ENCODE measurements around the gene HOXA3.
A peak's percentile ranks its signal among the peaks of the same experiment; 100 is the strongest.

The HOXA3 gene

DNA sequence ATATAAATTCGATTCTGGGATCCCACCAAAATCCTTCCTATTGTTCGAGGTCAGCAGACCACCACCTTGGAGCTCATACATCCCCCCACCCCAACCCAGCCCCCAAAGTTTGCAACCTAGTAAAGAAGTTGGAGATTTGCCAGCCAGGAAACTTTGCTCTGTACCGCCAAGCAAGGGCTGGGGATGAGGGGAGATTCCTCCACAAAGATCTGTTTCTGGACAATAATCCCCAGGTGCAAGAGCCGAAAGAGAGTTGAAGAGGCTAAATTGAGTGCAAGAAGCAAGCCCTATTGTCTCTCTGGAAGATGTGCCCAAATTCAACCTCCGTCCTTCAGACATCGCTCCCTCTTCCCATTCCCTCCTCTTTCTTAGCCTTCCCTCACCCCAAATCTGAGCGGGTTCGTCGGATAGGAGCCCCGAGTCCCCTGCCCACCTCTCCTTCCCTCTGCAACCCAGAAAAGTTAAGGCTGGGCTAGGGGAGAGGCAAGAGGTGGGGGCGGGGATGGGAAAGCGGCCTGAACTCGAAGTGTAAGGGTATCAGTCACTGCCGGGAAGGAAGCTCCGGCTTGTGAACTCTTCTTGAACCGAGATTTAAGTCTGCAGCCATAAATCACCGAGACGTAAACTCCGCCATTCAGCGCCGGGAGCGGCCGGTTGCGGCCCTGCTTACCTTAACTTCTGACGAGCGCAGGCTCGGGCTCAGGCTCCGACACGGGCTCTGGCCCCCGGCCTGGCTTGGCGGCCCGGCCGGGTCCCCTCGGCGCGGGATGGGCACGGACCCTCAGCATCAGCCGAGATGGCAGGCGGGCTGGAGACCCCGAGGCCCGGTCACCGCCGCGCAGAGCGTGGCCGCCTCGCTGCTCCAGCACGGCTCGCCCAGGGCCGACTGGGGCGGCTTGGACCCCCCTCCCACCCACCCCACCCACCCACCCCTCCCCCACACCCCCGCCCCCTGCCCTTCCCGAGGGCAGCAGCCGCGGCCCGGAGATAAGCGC is 39.1 kb downstream of the HOXA3 start:
- no peak for DNase-seq

DNA sequence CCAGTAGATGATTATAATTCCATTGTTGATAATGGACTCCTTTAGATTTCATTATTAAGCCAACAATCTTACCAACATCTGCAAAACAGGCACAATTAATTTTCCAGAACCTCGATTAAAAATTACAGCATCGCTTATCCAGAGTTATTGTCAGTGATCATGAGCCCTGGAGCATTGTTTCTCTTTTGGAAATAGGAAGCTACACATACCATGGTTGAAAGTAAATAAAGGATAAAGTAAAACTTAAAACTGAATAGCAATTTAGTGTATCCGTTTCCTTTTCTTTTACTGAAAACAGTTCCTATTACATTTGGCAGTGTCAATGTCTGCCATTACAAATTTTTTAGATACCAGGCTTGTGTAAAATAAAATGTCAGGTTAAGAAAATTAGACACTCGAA is 40.0 kb downstream of the HOXA3 start:
- no peak for DNase-seq

DNA sequence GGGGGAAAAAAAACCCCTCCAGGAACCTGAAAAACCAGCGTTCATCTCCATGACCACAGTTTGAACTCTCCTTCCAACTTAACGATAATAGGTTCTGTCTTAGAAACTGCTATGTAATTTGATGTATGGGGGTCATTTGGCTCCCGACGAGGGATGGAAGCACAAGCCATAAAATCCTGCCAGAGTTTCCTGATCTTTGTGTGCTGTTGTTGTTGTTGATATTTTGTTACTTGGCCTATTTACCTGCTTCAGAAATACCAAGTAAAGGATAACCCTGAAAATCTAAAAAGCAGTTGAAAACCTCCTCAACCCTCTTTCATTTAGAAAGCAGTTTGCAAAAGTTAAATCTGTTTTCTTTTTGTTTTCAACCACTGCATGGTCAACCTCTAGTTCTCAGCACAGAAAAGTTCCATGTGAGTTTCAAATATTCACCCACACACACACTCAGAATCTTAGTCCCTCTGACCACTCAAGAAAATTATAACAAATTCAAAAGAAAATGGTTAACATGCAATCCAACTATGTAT is 40.6 kb downstream of the HOXA3 start:
- no peak for DNase-seq

DNA sequence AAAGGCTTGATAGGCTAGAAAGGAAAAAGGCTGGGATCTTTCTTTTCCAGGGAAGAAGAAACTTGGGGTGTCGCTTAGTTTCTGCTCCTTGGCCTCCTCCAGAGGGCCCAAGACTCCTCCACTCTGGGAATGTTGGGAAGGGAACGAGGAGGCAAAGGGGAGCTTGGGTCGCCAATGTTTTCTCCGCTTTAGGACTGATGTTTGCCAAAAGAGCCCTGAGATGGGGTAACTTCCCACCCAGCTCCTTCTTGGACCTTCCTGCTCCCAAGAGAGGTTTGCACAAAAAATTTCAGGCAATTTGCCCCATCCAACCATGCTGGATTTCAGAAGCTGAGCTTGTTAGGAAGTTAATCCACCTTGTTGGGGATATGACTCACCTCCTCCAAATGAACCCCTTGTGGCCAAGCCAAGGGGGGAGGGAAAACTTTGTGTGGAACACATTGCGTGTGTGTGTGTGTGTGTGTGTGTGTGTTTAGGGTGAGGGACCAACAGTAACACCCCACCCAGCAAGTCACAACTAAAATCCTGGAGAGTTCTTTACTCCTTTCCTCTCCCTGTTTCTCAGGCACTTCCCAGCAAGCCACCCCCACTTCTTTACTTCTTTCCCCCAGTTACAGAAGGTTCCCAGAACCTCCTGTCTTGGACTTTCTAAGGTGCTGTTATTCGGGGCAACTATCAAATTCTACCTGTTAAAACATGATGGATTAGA is 41.2 kb downstream of the HOXA3 start:
- DNase-seq = no peak

DNA sequence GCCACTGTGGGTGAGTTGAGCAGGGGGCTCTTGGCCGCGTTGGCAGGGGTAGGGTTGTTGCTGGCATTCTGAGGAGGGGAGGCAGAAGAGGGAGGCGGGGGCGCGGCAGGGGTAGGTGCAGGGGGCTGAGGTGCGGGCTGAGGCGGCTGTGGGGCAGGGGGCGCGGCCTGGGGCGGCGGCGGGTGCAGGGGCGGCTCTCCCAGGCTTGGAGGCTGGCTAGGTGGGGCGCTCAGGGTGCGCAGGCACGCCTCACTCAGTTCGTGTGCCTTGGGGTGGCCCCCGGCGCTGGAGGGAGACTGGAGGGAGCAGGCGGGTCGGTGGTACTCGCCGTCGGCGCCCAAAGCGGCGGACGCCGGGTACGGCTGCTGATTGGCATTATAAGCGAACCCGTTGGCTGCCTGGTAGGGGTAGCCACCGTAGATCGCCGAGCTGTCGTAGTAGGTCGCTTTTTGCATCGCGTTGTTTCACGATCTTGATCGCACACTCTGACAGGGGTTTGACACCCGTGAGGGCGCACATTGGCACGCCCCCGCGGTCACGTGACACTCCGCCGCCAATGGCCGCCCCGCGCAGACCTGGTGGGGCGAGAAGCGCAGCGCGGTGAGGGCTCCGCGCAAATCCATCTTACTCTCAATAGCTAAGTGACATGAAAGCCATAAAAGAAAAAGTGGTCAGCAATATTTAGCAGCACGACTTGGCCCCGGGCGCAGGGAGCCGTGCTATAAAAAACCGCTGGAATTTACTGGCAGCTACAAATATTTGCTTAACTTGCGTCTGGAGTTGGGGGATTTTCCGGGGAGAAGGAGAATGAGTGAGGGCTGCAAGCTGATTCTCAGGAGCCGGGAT is 42.0 kb downstream of the HOXA3 start:
- DNase-seq = no peak

DNA sequence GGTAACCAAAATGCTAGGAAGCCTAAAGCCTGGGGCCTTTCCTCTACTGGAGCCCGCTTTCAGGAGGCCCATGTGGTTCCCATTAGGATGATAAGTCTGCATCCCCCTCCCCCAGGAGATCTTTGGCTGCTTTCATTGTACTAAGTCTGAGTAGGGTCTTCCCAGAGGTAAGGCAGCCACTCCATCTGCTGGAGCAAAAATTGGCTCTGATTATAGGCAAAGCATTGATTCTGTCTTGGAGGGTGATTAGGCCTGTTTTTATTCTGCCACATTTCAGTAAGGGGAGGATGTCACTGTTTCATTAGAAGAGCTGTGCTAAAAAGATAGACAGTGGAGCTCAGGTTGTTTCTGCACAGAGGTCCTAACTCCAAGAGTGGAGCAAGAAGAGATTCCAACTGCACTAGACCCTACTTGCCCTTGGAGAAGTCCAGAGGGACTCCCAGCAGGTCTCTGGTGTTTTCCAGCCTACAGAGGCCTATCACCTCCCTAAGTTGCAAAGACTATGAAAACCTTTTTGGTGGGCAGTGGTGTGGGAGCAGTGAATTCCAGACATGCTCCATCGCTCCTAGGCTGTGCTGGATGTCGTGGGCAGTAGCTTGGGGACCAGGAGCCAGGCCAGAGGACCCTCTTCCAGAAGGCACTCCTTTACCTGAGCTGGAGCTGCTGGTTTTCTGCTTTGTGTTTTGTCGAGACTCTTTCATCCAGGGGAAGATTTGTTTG is 42.8 kb downstream of the HOXA3 start:
- DNase-seq = no peak

DNA sequence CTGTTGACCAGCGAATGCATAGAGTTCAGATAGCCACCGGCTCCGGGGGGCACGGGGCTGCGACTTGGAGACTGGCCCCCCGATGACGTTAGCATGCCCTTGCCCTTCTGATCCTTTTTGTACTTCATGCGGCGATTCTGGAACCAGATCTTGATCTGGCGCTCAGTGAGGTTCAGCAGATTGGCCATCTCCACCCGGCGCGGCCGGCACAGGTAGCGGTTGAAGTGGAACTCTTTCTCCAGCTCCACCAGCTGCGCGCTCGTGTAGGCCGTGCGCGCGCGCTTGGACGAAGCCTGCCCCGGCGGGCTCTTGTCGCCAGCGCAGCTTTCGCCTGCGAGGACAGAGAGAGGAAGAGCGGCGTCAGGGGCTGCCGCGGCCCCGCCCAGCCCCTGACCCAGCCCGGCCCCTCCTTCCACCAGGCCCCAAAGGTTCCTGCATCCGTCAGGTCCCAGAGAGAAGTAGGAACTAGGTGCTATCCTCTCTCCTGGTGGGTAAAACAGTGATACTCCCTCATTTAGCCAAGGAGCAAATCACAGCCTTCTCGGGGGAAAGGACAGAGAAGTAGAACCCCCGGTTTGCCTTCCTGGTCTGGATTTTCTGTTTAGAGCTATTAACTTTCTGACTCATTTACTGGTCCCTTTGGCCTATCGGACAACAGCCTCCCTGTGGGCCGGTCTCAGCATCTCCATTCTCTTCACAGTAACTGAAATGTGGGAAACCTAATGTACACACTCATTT is 43.8 kb downstream of the HOXA3 start:
- DNase-seq = no peak

DNA sequence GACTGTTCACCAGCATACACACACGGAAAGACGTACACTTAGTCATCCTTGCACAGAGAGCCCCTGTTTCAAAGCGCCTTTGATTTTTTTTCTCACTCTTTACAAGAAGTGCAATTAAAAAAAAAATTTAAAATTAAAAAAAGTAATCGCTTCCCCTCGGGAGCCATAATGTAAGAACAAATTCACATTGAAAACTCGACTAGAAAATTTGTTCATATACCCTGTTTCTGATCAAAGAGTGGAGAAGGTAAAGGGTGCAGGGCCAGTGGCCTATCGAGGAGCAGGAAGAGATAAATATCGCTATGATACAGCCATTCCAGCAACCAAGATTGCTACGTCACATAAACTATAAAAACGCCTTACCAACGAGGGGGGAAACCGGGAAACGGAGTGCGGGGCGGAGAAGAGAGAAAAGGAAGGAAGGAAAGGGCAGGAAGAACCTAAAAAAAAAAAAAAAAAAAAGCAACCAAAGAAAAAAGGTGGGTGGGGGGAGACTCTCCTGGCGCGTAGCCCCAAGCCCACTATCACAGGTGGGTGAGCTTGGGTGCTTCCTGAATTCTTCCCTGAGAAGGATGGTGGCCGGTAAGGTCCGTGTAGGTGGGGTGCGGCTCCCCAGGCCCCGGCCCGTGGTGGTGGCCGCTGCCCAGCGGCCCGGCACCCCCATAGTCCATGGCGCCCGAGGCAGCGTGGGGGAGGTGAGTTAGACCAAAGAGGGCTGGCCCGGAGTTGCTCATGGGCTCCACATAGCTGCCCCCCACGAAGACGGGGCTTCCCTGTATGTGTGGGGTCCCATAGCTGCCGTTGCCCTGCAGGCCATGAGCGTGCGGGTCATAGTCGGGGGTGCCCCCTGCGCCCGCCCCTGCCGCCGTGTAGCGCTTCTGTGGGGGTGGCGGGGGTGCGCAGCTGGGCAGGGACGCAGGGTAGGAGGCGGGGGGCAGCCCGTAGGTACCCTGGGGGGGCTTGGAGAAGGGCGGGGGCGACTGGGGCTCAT is 44.7 kb downstream of the HOXA3 start:
- DNase-seq = no peak

DNA sequence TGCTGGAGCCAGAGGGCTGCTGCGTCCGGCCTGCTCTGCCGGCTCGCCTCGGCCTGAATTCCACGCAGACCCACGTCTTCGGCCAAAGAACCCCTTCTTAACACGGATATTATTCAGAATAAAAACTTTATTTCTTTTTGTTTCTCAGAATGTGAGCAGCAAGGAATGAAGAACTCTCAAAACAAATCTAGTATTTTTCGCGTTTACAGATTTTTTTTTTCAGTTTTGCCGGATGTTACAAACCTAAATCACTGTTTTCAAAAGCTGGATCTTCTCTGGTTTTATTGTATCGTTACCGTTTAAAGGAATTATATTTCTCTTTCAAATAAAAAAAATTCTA is 45.5 kb downstream of the HOXA3 start:
- DNase-seq = no peak

DNA sequence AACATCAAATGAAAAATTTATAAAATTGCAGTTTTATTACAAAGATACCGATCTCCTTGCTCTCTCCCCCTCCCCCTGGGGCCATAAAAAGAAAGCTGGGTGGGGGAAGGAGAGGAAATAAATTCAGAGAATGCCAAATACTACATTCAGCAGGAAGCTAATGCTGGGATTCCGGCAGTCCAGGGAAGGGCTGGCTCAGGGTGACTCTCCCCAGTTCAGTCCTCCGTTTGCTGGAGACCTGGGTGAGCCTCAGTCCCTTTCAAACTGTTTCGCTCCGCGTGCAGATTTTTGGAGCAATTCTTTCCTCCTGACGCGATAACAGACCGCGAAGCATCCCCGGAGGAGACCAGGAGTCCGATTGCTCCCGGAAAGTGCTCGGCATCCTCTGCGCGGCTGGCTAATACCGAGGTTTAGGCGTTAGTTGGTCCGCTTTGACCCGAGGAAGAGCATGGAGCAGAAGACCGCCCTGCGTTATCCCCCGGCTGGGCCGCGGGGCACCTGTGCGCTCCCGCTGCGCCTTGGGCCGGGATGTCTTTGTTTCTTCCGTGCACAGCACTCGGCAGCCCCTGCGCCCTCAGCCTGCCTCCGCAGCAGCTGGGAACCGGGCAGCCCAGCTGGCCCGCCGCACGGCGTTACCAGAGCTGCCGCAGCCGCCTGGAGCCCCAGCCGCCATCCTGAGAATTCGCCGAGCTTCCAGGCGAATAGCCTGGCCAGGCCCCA is 46.0 kb downstream of the HOXA3 start:
- DNase-seq = no peak

DNA sequence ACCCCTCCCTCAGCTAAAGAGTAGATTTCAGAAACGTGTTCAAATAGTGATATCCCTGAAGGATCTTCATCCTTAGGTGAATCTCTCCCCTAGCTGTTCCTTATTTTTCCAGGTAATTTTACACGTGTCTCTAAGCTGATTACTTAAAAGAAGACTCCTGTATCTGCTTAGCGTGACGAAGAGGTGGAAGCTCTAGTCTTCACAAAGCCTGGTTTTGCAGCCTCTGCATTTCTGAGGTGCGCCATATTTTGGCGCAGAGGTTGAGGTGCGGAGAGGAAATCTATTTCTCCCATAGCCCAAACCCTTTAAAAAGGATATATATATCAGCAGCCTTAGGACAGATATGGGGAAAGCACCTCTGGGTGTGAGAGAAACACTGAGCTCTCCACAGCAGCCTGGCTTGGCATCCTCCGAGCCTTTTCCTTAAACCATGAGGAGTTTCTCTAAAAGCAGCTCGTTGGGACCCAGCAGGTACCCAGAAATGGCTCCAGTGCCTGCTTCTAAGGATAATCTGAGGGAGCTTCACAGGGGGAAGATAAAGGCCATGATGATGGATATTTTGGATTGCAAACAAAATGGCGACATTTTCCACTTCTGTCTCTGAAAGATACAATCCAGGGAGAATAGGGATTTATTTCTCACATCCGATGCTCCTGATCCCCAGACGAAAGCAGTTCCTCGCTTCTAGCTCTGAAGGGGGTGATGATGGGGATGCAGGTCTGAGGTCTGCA is 46.9 kb downstream of the HOXA3 start:
- DNase-seq = no peak

DNA sequence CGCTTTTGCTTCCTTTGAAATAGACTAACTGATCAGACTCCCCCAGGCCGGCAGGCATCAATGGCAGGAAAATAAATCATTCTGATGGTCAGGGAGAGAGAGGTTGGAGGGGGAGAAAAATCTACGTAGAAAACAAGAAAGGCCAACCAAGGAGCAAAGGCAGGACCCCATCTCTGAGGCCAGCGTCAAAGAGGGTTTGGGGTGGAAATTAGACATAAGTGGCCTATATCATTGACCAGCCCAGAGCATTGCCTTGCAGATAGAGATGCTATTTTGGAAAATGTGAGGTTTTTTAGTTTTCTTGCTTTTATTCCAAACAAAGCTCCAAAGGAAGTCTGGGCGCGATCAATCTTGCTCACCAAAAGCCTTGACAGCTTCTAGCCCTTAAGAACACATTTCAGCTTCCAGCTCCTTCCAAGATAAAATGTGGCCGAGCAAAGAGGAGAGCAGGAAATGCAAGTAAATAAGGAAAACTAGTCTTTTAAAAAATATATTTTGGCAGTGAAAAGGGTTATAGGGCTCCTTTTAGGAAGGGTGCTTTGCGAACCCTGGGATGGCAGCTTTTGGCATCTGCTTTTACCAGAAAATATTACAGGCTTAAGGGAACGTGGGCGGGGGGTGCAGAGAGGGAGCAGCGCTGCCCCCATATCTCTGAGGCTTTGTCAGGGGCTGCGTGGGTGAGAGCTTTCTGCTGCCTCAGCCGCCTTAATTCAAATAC is 47.9 kb downstream of the HOXA3 start:
- no peak for DNase-seq

DNA sequence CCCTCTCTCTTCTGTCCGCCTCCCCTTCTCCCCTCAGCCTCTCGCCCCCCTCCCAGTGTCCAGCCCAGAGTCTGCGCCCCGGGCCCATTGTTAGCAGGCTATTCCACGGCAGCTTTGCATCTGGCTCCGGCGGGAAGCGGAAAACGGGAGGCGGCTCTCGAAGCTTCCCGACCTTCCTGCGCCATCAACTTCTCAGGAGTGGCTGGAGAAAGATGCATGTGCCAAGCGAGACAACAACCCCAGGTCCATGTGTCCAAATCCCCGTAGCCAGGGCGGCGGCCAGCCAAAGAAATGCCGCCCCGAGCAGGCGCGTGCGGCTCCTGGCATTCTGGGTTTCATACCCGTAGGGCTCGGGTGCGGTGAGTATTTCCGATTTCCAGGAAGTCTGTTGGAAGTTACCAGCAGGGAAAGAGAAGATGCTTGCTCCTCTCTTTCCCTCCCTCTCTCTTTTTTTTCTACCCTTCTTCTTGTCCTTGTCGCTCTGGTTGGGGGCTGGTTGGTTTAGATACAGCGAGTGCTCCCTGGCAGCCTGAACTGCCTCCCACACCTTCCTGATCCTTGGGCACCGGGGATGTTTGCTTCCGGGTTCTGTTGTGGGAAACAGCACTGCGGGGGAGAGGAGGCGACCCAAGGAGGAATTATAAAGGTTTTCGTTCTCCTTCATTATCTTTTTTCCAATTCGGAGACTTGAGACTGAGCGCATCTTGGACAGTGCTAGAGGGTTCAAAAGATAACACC is 48.7 kb downstream of the HOXA3 start:
- DNase-seq = no peak

DNA sequence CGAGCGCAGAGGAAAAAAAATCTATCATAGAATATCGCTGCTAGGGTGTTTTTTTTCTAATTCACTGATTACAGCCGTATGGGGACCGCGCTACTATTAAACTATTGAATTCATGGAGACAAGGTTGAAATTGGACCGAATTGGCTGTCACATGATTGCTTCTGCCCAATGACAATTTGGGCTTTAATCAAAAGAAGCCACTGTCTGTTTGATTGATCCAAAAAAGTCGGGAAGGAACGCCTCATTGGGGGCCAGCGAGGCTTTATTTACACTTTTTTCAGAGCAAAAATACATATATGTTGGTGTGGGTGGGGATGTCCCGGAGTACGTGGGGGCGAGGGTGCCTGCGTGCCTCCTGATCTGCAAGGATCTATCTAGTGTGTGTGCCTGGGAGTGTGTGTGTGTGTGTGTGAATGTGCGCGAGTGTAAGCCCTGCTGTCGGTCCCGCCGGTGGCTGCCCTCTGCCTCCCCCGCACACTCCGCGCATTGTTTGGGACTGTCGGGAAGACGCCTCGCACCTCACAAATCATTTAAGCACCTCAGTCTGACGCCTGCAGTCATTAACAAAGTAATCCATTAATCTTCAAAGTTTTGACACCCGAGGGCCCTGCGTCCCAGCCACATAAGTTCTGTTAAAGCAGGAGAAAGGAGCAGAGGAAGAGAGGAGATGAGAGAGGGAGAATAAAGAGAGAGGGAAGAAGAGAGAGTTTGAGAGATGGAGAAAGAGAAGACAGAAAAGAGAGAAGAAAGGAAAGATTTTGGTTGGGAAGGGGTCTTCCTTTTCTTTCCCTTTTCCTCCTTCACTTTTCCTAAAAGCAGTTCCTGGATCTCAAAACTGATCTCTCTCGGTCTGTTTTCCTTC is 49.6 kb downstream of the HOXA3 start, which contains the start of gene HOXA2:
TSS of gene HOXA2 (minus strand) at position 103 of the 862 bp plus-strand sequence. CDS start 183 bp downstream, outside the sequence.
- DNase-seq = no peak

DNA sequence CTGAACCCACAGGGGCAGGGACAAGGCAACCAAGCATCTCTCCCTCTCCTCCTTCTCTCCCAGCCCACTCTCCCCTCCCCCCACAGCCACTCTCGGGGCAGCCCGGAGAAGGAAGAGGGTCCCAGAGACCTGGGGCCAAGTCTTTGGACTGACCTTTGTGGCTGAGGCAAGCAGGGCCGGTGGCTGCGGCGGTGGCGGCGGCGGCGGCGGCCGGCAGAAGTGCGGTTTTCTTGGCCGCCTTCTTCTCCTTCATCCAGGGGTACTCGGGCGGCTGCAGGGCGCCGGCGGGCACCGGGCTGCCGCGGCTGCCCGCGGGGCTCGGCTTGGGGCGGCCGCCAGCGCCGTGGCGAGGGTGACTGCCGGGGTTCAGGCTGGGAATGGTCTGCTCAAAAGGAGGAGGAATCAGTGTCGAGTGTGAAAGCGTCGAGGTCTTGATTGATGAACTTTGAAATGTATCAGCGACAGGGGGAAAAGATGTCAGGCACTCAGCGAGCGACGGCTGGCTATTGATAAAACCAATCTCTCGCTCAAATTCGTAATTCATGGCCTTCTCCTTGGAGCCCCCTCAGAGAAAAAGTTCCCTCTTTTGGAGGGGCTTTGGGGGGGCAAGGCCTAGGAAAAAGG is 50.3 kb downstream of the HOXA3 start:
- peak; percentile 19 for DNase-seq
